Measurements from ENCODE around the gene TSPYL6.
A peak's percentile ranks its signal among the peaks of the same experiment; 100 is the strongest.

TSPYL6 gene

GRCh38 chr2:54255230-54256090 is 569 bp downstream of the TSPYL6 start:
- DNase-seq, result no peak

GRCh38 chr2:54254180-54254579 is 1.8 kb downstream of the TSPYL6 start:
- no peak for DNase-seq

- DNase-seq, result no peak
These were observed 6.4 kb downstream of the TSPYL6 start for GRCh38 chr2:54249629-54250028.

- no peak for DNase-seq
These were observed 8.9 kb downstream of the TSPYL6 start for GRCh38 chr2:54247115-54247514.

GRCh38 chr2:54240515-54241469 is 15.2 kb downstream of the TSPYL6 start:
- no peak for DNase-seq

- DNase-seq, result peak; percentile 5
These were observed 16.6 kb downstream of the TSPYL6 start for GRCh38 chr2:54239427-54239826.

GRCh38 chr2:54237428-54237827 is 18.6 kb downstream of the TSPYL6 start:
- no peak for DNase-seq

- DNase-seq, result no peak
These were observed 22.0 kb downstream of the TSPYL6 start for GRCh38 chr2:54233832-54234649.

GRCh38 chr2:54228945-54229344 is 27.1 kb downstream of the TSPYL6 start:
- no peak for DNase-seq

GRCh38 chr2:54227798-54228197 is 28.2 kb downstream of the TSPYL6 start:
- no peak for DNase-seq

GRCh38 chr2:54226260-54226659 is 29.8 kb downstream of the TSPYL6 start:
- DNase-seq, result no peak

GRCh38 chr2:54224997-54225396 is 31.0 kb downstream of the TSPYL6 start:
- DNase-seq, result no peak

- DNase-seq, result no peak
These were observed 42.9 kb downstream of the TSPYL6 start for GRCh38 chr2:54213082-54213481.

GRCh38 chr2:54212456-54212855 is 43.6 kb downstream of the TSPYL6 start:
- no peak for DNase-seq

- DNase-seq, result no peak
These were observed 46.6 kb downstream of the TSPYL6 start for GRCh38 chr2:54209379-54209778.

- DNase-seq, result no peak
These were observed 47.4 kb downstream of the TSPYL6 start for GRCh38 chr2:54208364-54209240.

- no peak for DNase-seq
These were observed 48.3 kb downstream of the TSPYL6 start for GRCh38 chr2:54207666-54208195.

GRCh38 chr2:54206596-54206995 is 49.4 kb downstream of the TSPYL6 start:
- DNase-seq, result no peak

- DNase-seq, result no peak
These were observed 51.6 kb downstream of the TSPYL6 start for GRCh38 chr2:54204476-54204875.

Data from NCI-H2171 (cell line).